Right lobe of liver (tissue), 4 donors: ENCODE measurements around the gene TGFB2.

Experiments
- CTCF ChIP-seq, 4 donors: fragments of 200-600 bp in 3 of 4; fragments of 450-650 bp in 1 of 4; IDR thresholded peaks; one replicate each; pipeline versions ENCODE4 v1.5.1 to v1.8.0; 2016 to 2022; ENCODE audit warnings: antibody characterized with exemption in 4 of 4, mild to moderate bottlenecking in 2 of 4
- POLR2A ChIP-seq: fragments of 450-650 bp; IDR thresholded peaks from one replicate; pipeline ENCODE4 v1.6.1; 2017; ENCODE audit warnings: antibody characterized with exemption, mild to moderate bottlenecking
- donor health status: DM: no; HTN: no; CAD: no.
- donor health status: DM: no; HTN: no; CAD: no.
- donor health status: DM: no; HTN: yes; CAD: no.

DNA sequence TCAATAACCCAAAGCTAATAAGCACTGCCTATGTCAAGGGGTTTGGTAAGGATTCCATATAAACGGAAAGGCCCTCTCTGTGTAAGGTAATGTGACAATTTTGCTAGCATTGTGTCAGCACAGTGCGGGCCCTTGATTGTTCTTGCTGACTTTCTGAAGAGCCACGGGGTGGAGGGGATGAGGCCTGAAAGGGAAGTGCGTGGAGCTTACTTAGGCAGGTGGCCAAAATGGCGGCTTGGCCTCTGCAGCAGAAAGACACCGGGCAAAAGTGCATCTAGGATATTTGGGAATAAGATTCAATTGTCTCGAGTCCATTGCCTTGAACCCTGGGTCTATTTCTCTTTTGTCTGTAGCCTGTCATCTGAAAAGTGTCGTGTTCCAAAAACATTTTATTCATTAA is 114.3 kb downstream of the TGFB2 start:
- TF ChIP-seq POLR2A (no peak), CTCF (IDR thresholded peaks at IDR 0.05) (no peak)
